ENCODE data around the gene DPYSL5. TPM values are rescaled to one million over a fixed set of nuclear protein-coding genes. Genes with fewer than 3 reads are reported as not detected.
A peak's percentile ranks its signal among the peaks of the same experiment; 100 is the strongest.

The DPYSL5 gene
- polyA plus RNA-seq, 1 donor from 2014 or later: 111 TPM

DNA sequence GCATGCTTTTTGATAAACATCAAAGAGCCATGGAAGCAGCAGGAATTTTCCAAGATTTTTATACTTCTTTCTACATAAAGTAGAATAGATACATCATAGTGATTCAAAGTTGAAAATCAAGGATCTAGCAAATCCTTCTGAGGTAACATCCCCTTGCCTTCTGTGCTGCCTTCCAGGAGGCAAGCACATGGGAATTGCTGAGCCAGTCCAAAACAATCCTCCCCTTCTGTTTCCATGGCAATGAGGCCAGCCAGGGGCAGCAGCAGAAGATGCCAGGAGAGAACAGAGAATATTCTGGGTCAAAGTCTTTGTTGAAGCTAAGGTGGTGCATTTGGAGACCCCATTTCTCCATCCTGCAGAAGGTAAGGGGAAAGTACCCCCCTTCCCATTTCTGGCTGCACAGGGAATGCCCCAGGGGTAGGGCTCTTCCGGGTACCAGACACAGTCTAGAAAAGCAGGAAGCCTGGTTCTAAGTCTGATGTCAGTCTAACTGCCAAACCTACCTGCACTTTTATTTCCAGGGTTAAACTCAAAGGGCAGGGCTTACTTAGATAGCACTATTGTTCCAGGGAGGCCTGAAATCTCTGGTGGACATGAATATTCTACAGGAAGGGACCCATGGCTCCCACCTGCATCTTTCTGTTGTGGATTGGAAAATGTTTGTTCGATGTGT is 40.0 kb upstream of the DPYSL5 start:
- Histone ChIP-seq H3K4me3 (ENCODE audit: low read length) (peak overlapping the region; percentile 54), H3K9me2 (ENCODE audit: insufficient read depth, low read length) (no peaks in the 10 kb centered on the region), H3K27me3 (ENCODE audit: insufficient read depth, low read depth, low read length) (no peaks in the 10 kb centered on the region), H3K4me2 (ENCODE audit: low read length) (peak overlapping the region; percentile 59), H4K20me1 (ENCODE audit: insufficient read depth) (no peaks in the 10 kb centered on the region), H3K79me2 (replicated peaks; ENCODE audit: insufficient read depth, low read length) (no peaks in the 10 kb centered on the region), H3F3A (ENCODE audit: insufficient read depth, low read length, poor library complexity, severe bottlenecking) (no peaks in the 10 kb centered on the region), H3K36me3 (ENCODE audit: insufficient read depth, low read length) (no peaks in the 10 kb centered on the region), H3K27ac (ENCODE audit: low read length) (peak overlapping the region; percentile 65), H2AFZ (ENCODE audit: low read depth, low read length) (peak overlapping the region; percentile 52), H3K9ac (ENCODE audit: low read length) (peak overlapping the region; percentile 48), H3K9me3 (ENCODE audit: low read length) (no peaks in the 10 kb centered on the region)
- peak; percentile 64 for TF ChIP-seq REST (IDR thresholded peaks at IDR 0.05; ENCODE audit: borderline replicate concordance)
- TF ChIP-seq EP300 (conservative IDR thresholded peaks at IDR 0.05; ENCODE audit: poor library complexity, severe bottlenecking): peak; percentile 31
- TF ChIP-seq RAD21 (conservative IDR thresholded peaks at IDR 0.05): peak; percentile 12
- TF ChIP-seq MXI1 (conservative IDR thresholded peaks at IDR 0.05; ENCODE audit: poor library complexity, severe bottlenecking): peak; percentile 58
- TF ChIP-seq TAF1 (IDR thresholded peaks at IDR 0.05; ENCODE audit: low read depth): no peak
- peak; percentile 42 for TF ChIP-seq POLR2AphosphoS5 (IDR thresholded peaks at IDR 0.05)
- TF ChIP-seq, protein P1, sequence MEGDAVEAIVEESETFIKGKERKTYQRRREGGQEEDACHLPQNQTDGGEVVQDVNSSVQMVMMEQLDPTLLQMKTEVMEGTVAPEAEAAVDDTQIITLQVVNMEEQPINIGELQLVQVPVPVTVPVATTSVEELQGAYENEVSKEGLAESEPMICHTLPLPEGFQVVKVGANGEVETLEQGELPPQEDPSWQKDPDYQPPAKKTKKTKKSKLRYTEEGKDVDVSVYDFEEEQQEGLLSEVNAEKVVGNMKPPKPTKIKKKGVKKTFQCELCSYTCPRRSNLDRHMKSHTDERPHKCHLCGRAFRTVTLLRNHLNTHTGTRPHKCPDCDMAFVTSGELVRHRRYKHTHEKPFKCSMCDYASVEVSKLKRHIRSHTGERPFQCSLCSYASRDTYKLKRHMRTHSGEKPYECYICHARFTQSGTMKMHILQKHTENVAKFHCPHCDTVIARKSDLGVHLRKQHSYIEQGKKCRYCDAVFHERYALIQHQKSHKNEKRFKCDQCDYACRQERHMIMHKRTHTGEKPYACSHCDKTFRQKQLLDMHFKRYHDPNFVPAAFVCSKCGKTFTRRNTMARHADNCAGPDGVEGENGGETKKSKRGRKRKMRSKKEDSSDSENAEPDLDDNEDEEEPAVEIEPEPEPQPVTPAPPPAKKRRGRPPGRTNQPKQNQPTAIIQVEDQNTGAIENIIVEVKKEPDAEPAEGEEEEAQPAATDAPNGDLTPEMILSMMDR (IDR thresholded peaks at IDR 0.05; ENCODE audit: poor library complexity, severe bottlenecking): no peak

GRCh38 chr2:26809211-26809610 is 38.7 kb upstream of the DPYSL5 start:
- H4K20me1 ChIP-seq (ENCODE audit: insufficient read depth): no peaks in the 10 kb centered on the region
- H3K9ac ChIP-seq (ENCODE audit: low read length): no peak overlapping the region
- H3K4me3 ChIP-seq (ENCODE audit: low read length): no peak overlapping the region
- no peak overlapping the region for H2AFZ ChIP-seq (ENCODE audit: low read depth, low read length)
- TF ChIP-seq SMC3 (conservative IDR thresholded peaks at IDR 0.05; ENCODE audit: poor library complexity): no peak
- no peaks in the 10 kb centered on the region for H3F3A ChIP-seq (ENCODE audit: insufficient read depth, low read length, poor library complexity, severe bottlenecking)
- H3K36me3 ChIP-seq (ENCODE audit: insufficient read depth, low read length): no peaks in the 10 kb centered on the region
- no peaks in the 10 kb centered on the region for H3K27me3 ChIP-seq (ENCODE audit: insufficient read depth, low read depth, low read length)
- H3K9me2 ChIP-seq (ENCODE audit: insufficient read depth, low read length): no peaks in the 10 kb centered on the region
- no peaks in the 10 kb centered on the region for H3K9me3 ChIP-seq (ENCODE audit: low read length)
- no peak overlapping the region for H3K27ac ChIP-seq (ENCODE audit: low read length)
- H3K4me2 ChIP-seq (ENCODE audit: low read length): no peak overlapping the region
- H3K79me2 ChIP-seq (replicated peaks; ENCODE audit: insufficient read depth, low read length): no peaks in the 10 kb centered on the region

Measured in neural cell (in vitro differentiated cells).